GM08714 (cell line): ENCODE measurements around the gene APOBEC3G.
"Not testable (repeated sequence)": the region's sequence is repeated elsewhere in the genome, so short reads cannot be mapped to it uniquely, and the experiment has no call there.

Source experiments
- H3K4me3 ChIP-seq: fragments of 200-500 bp; sonication (Bioruptor generic); 2 replicates; pipeline ENCODE4 v1.5.1; 2014; ENCODE audit warnings: mild to moderate bottlenecking, low read length, inconsistent platforms
- ZNF274 ChIP-seq: IDR thresholded peaks from 2 replicates; pipeline ENCODE4 v1.6.1; 2012; ENCODE audit warnings: mild to moderate bottlenecking, low read depth, low read length

The APOBEC3G gene

DNA sequence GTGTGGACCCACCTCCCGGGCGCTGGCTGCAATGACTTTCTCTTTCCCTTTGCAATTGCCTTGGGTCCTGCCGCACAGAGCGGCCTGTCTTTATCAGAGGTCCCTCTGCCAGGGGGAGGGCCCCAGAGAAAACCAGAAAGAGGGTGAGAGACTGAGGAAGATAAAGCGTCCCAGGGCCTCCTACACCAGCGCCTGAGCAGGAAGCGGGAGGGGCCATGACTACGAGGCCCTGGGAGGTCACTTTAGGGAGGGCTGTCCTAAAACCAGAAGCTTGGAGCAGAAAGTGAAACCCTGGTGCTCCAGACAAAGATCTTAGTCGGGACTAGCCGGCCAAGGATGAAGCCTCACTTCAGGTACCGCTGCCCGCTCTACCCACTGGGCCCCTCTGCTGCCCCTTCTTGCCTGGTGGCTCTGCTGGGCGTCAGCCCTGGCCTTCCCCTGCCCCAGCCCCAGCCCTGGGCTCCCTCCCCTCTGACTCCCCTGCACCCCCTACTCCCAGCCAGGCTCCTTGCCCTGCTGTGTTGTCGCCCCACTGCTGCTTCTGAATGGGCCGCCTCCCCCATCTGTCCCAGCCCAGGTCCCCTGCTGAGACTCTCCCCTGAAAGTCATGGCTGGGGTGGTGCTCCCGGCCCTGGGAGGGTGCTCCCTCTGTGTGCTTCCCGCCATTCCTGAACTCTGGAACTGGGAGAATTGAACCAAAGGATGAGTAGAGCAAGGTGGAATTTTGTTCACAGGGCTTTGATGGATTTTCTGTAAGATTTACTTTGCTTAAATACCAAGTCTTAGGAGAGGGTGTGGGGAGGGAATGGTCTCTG lies at the start of gene APOBEC3G:
TSS of gene APOBEC3G (plus strand) at position 250 of the 815 bp plus-strand sequence. CDS start at position 337, 87 bp downstream.
- peak within 1 kb of the TSS; percentile 83 for H3K4me3 ChIP-seq

DNA sequence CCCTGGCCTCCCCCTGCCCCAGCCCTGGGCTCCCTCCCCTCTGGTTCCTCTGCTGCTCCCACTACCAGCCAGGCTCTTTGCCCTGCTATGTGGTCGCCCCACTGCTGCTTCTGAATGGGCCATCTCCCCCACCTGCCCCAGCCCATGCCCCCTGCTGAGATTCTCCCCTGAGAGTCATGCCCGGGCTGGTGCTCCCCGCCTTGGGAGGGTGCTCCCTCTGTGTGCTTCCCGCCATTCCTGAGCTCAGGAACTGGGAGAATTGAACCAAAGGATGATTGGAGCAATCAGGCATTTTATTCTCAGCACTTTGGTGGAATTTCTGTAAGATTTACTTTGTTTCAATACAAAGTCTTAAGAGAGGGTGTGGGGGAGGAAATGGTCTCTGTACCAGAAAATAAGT lies 49.4 kb upstream of the APOBEC3G start:
- H3K4me3 ChIP-seq: no peak overlapping the region
- TF ChIP-seq ZNF274: no peak

- TF ChIP-seq ZNF274: no peak
- no peak overlapping the region for H3K4me3 ChIP-seq
Measured at GRCh38 chr22:39028281-39028680, 48.8 kb upstream of the APOBEC3G start.

DNA sequence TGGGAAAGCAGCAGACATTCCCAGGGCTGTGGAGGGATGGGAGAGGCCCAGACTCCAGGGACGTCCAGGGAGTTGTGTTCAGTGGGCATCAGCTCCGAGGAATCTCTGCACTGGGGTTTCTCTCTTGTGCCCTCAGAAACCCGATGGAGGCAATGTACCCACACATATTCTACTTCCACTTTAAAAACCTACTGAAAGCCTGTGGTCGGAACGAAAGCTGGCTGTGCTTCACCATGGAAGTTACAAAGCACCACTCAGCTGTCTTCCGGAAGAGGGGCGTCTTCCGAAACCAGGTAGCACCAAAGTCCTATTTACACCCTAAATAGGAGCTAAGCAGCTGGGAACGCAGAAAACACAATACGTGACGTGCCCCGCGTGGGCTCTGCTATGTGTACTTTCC lies 47.8 kb upstream of the APOBEC3G start:
- no peak for TF ChIP-seq ZNF274
- no peak overlapping the region for H3K4me3 ChIP-seq

DNA sequence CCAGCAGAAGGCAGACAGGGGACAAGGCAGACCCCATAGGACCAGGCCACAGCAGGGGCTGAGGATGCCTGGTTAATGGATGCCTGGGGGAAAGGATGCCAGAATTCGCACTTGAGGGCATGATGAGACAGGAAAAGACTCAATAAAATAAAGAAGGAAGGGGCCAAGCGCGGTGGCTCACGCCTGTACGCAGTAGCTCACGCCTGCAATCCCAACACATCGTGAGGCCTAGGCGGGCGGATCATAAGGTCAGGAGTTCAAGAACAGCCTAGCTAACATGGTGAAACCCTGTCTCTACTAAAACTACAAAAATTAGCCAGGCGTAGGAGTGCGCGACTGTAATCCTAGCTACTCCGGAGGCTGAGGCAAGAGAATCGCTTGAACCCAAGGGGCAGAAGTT lies 46.4 kb upstream of the APOBEC3G start:
- no peak for TF ChIP-seq ZNF274
- H3K4me3 ChIP-seq: no peak overlapping the region

- H3K4me3 ChIP-seq: not testable (repeated sequence)
Measured at GRCh38 chr22:39031434-39032295, 45.4 kb upstream of the APOBEC3G start.

DNA sequence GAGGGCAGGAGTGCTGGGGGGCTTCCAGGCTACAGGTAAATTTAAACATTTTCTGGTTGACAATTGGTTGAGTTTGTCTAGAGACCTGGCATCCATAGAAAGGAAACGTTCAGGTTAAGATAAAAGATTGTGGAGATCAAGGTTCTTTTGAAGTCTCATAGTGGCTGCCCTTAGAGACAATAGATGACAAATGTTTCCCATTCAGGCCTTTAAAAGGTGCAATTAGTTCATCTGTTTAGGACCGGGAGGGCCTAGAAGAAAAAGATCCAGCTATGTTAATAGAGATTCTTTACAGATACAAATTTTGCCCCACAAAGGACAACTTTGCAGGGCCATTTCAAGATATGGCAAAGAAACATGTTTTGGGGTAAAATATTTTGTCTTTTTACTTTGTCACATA lies 40.0 kb upstream of the APOBEC3G start:
- H3K4me3 ChIP-seq: not testable (repeated sequence)

GRCh38 chr22:39039306-39040126 lies 37.6 kb upstream of the APOBEC3G start:
- TF ChIP-seq ZNF274: no peak
- peak overlapping the region; percentile 26; the same call in 1 of the 2 replicates for H3K4me3 ChIP-seq

- peak overlapping the region; percentile 26; the same call in 1 of the 2 replicates for H3K4me3 ChIP-seq
Measured at GRCh38 chr22:39040155-39040537, 36.9 kb upstream of the APOBEC3G start.

DNA sequence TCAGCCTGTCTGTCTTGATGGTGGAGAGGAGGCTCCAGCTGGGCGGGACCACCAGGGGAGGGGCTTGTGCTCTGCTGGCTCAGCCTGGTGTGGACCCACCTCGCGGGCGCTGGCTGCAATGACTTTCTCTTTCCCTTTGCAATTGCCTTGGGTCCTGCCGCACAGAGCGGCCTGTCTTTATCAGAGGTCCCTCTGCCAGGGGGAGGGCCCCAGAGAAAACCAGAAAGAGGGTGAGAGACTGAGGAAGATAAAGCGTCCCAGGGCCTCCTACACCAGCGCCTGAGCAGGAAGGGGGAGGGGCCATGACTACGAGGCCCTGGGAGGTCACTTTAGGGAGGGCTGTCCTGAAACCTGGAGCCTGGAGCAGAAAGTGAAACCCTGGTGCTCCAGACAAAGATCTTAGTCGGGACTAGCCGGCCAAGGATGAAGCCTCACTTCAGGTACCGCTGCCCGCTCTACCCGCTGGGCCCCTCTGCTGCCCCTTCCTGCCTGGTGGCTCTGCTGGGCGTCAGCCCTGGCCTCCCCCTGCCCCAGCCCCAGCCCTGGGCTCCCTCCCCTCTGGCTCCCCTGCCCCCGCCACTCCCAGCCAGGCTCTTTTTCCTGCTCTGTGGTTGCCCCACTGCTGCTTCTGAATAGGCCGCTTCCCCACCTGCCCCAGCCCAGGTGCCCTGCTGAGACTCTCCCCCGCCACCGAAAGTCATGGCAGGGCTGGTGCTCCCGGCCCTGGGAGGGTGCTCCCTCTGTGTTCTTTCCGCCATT lies 36.4 kb upstream of the APOBEC3G start, which contains the start of gene APOBEC3F:
TSS of gene APOBEC3F (plus strand) at position 327 of the 759 bp plus-strand sequence. CDS start at position 424, 97 bp downstream.
- H3K4me3 ChIP-seq: peak within 1 kb of the TSS; percentile 97

- no peak for TF ChIP-seq ZNF274
- H3K4me3 ChIP-seq: peak overlapping the region; percentile 97; the same call in 1 of the 2 replicates
Measured at GRCh38 chr22:39041908-39042307, 35.2 kb upstream of the APOBEC3G start.

DNA sequence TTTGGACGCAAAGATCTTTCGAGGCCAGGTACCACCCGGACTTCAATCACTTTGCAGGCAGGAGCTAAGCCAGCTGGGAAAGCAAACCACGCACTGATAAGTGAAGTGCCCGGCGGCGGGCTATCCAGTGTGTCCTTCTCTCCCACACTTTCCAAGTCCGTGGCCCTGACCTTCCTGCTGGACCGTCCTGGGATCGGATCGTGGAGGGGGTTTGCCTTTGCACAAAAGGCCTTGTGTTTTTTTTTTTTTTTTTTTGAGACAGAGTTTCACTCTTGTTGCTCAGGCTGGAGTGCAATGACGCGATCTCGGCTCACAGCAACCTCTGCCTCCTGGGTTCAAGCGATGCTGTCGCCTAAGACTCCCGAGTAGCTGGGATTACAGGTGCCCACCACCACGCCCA lies 34.0 kb upstream of the APOBEC3G start:
- not testable (repeated sequence) for H3K4me3 ChIP-seq

DNA sequence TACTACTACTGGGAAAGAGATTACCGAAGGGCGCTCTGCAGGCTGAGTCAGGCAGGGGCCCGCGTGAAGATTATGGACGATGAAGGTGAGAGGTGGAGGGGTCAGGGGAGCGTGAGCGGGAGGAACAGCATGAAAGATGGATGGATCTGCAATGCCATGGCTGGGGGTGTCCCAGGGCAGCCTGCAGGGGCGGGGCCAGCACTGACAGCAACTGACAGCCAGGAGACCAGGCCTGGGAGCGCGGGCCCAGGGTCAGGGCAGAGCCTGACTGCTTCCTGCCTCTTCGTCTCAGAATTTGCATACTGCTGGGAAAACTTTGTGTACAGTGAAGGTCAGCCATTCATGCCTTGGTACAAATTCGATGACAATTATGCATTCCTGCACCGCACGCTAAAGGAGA lies 31.9 kb upstream of the APOBEC3G start:
- H3K4me3 ChIP-seq: not testable (repeated sequence)

DNA sequence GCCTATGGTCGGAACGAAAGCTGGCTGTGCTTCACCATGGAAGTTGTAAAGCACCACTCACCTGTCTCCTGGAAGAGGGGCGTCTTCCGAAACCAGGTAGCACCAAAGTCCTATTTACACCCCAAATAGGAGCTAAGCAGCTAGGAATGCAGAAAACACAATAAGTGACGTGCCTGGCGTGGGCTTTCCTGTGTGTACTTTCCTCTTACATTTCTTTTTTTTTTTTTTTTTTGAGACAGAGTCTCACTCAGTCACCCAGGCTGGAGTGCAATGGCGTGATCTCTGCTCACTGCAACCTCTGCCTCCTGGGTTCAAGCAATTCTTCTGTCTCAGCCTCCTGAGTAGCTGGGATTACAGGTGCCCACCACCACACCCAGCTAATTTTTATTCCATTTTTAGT lies 27.6 kb upstream of the APOBEC3G start:
- H3K4me3 ChIP-seq: not testable (repeated sequence)

DNA sequence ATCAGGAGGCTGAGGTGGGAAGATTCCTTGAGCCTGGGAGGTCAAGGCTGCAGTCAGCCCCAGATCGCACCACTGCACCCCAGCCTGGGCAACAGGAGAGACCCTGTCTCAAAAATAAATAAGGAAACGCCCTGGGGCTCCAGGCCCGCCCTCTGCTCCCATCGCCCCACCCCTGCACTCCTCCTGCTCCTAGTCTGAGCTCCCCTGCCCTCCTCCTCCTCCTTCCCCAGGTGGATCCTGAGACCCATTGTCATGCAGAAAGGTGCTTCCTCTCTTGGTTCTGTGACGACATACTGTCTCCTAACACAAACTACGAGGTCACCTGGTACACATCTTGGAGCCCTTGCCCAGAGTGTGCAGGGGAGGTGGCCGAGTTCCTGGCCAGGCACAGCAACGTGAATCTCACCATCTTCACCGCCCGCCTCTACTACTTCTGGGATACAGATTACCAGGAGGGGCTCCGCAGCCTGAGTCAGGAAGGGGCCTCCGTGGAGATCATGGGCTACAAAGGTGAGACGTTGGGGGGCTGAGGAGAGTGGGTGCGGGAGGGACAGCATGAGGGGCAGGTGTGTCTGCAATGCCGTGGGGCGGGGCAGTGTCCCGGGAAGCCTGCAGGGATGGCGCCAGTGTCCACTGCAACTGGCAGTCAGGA lies 25.1 kb upstream of the APOBEC3G start:
- H3K4me3 ChIP-seq: not testable (repeated sequence)
